Breast epithelium (tissue), 4 donors: Measurements from ENCODE around the gene AGPAT2. TPM values are rescaled to one million over a fixed set of nuclear protein-coding genes. Genes with fewer than 3 reads are reported as not detected.

ENCODE experiments used
- DNase-seq, 2 donors: peaks; one replicate each; pipeline ENCODE4 v3.0.0-alpha.2; 2019; ENCODE audit warnings: low spot score in 2 of 2
- H3K27ac ChIP-seq, 2 donors: fragments of 200-600 bp; sonication (generic) in 1 of 2; one replicate each; pipeline ENCODE4 v1.5.1; 2016 to 2019; ENCODE audit warnings: mild to moderate bottlenecking in 1 of 2
- H3K27me3 ChIP-seq, 2 donors: fragments of 200-600 bp; sonication (generic) in 1 of 2; one replicate each; pipeline versions ENCODE4 v1.5.1 to v1.6.0; 2017 to 2019; ENCODE audit warnings: control low read depth in 1 of 2, mild to moderate bottlenecking in 1 of 2
- H3K36me3 ChIP-seq: fragments of 200-600 bp; one replicate; pipeline ENCODE4 v1.5.1; 2019
- H3K4me1 ChIP-seq, 2 donors: fragments of 200-600 bp; sonication (generic); one replicate each; pipeline ENCODE4 v1.5.1; 2016 to 2019; ENCODE audit warnings: control low read depth in 1 of 2
- H3K4me3 ChIP-seq, 3 donors: fragments of 200-600 bp; sonication (generic); 1 replicate in 2 of 3; 2 replicates in 1 of 3; pipeline ENCODE4 v1.5.1; 2016 to 2019; ENCODE audit warnings: mild to moderate bottlenecking in 3 of 3, moderate library complexity in 2 of 3
- H3K9me3 ChIP-seq, 2 donors: fragments of 200-600 bp; sonication (generic) in 1 of 2; one replicate each; pipeline ENCODE4 v1.5.1; 2016 to 2019; ENCODE audit warnings: control low read depth in 1 of 2
- CTCF ChIP-seq, 3 donors: fragments of 450-650 bp; IDR thresholded peaks; one replicate each; pipeline ENCODE4 v1.5.1; 2016 to 2017; ENCODE audit warnings: antibody characterized with exemption in 3 of 3, mild to moderate bottlenecking in 3 of 3, moderate library complexity in 3 of 3
- POLR2A ChIP-seq: fragments of 450-650 bp; IDR thresholded peaks from one replicate; pipeline ENCODE4 v1.6.1; 2016; ENCODE audit warnings: antibody characterized with exemption, mild to moderate bottlenecking, moderate library complexity
- POLR2AphosphoS5 ChIP-seq, 3 donors: sonication (generic); formaldehyde crosslinking; IDR thresholded peaks; one replicate each; pipeline ENCODE4 v1.6.1; 2017; ENCODE audit warnings: antibody characterized with exemption in 3 of 3
- intact Hi-C: fragments of 100-400 bp; cut with DNase I; formaldehyde crosslinking; loops from one replicate; pipeline ENCODE4 v1.15.1; 2023; ENCODE audit warnings: low total_unique reads
- total RNA-seq, 3 donors: library from RNA; depleted of rRNA; stranded (reverse); fragments of >200 nt; gene quantifications; one replicate each; pipeline ENCODE4 v1.1.0, GENCODE V29; 2016

AGPAT2 gene
- total RNA-seq, 3 donors from 2014 or later = 106 to 551 (median 110) TPM

GRCh38 chr9:136703276-136703860, 16.1 kb upstream of the AGPAT2 start:
- Histone ChIP-seq H3K36me3 (no peaks in the 10 kb centered on the region), H3K9me3 (no peaks in the 10 kb centered on the region), H3K27ac (no peak overlapping the region), H3K27me3 (no peaks in the 10 kb centered on the region), H3K4me1 (no peaks in the 10 kb centered on the region), H3K4me3 (no peak overlapping the region)
- TF ChIP-seq POLR2A (no peak), CTCF (IDR thresholded peaks at IDR 0.05) (no peak), POLR2AphosphoS5 (IDR thresholded peaks at IDR 0.05) (no peak)
- no peak for DNase-seq
- intact Hi-C loops = no loop called here

GRCh38 chr9:136701668-136702053, 14.4 kb upstream of the AGPAT2 start:
- Histone ChIP-seq H3K27me3 (no peaks in the 10 kb centered on the region), H3K4me1 (no peaks in the 10 kb centered on the region), H3K9me3 (no peaks in the 10 kb centered on the region), H3K27ac (no peak overlapping the region), H3K36me3 (no peaks in the 10 kb centered on the region), H3K4me3 (no peak overlapping the region)
- DNase-seq = no peak
- intact Hi-C loops = no loop called here
- no peak for TF ChIP-seq CTCF (IDR thresholded peaks at IDR 0.05)
- no peak for TF ChIP-seq POLR2A
- no peak for TF ChIP-seq POLR2AphosphoS5 (IDR thresholded peaks at IDR 0.05)

- H3K9me3 ChIP-seq = no peaks in the 10 kb centered on the region
- no peaks in the 10 kb centered on the region for H3K27me3 ChIP-seq
- H3K4me1 ChIP-seq = no peaks in the 10 kb centered on the region
- peak overlapping the region in 1 of 3 donors; percentile 25 for H3K4me3 ChIP-seq
- no peak for DNase-seq
- intact Hi-C loops = no loop called here
- no peak overlapping the region for H3K27ac ChIP-seq
- H3K36me3 ChIP-seq = no peaks in the 10 kb centered on the region
- TF ChIP-seq POLR2A (no peak), CTCF (IDR thresholded peaks at IDR 0.05) (no peak), POLR2AphosphoS5 (IDR thresholded peaks at IDR 0.05) (no peak)
Observed at GRCh38 chr9:136700959-136701667, 13.9 kb upstream of the AGPAT2 start.

- DNase-seq = no peak
- no peak overlapping the region for H3K27ac ChIP-seq
- intact Hi-C loops = no loop called here
Observed at GRCh38 chr9:136700304-136700703, 13.0 kb upstream of the AGPAT2 start.

More at GRCh38 chr9:136700304-136700703, 13.0 kb upstream of the AGPAT2 start:
- no peaks in the 10 kb centered on the region for H3K27me3 ChIP-seq
- no peaks in the 10 kb centered on the region for H3K9me3 ChIP-seq
- TF ChIP-seq CTCF (IDR thresholded peaks at IDR 0.05) (no peak), POLR2A (no peak), POLR2AphosphoS5 (IDR thresholded peaks at IDR 0.05) (no peak)
- H3K4me3 ChIP-seq = no peak overlapping the region
- H3K36me3 ChIP-seq = no peaks in the 10 kb centered on the region
- no peaks in the 10 kb centered on the region for H3K4me1 ChIP-seq
